K562 (cell line): ENCODE results near the gene GABARAPL1.
A peak's percentile ranks its signal among the peaks of the same experiment; 100 is the strongest.

ENCODE experiments used
- ZNF174 ChIP-seq: fragments of 250-450 bp; sonication (Bioruptor Pico); IDR thresholded peaks from 2 replicates; pipeline ENCODE4 v1.4.0; 2020; ENCODE audit warnings: mild to moderate bottlenecking
- ZNF780A ChIP-seq: fragments of 250-450 bp; sonication (Bioruptor Pico); IDR thresholded peaks from 2 replicates; pipeline ENCODE4 v1.5.0; 2021; ENCODE audit warnings: mild to moderate bottlenecking
- TF ChIP-seq, protein P1 (sequence below), 3 experiments: IDR thresholded peaks in 2 of 3; conservative IDR thresholded peaks in 1 of 3; 2 replicates each; pipeline ENCODE4 v1.5.1; 2011 to 2012; ENCODE audit warnings: low read length in 3 of 3, mild to moderate bottlenecking in 3 of 3, control low read depth in 2 of 3, improper control_type of control experiment in 1 of 3, inconsistent platforms in 1 of 3, low read depth in 1 of 3, mixed read lengths in 1 of 3, moderate library complexity in 1 of 3; ENCODE audit not compliant: insufficient read depth in 2 of 3
- TF ChIP-seq, protein P2 (sequence below): fragments of 450-650 bp; formaldehyde crosslinking; IDR thresholded peaks from 2 replicates; pipeline ENCODE4 v1.4.0; 2020; ENCODE audit warnings: mild to moderate bottlenecking, moderate library complexity
- TF ChIP-seq, protein P3 (sequence below), 3 experiments: fragments of 200-800 bp in 1 of 3; fragments of 250-450 bp in 1 of 3; fragments of 450-650 bp in 1 of 3; sonication (Bioruptor Pico) in 1 of 3; sonication (Bioruptor generic) in 1 of 3; formaldehyde crosslinking in 1 of 3; IDR thresholded peaks; 2 replicates each; pipeline versions ENCODE4 v1.6.1 to v1.8.0; 2016 to 2022; ENCODE audit warnings: mild to moderate bottlenecking in 2 of 3, missing genetic modification characterization in 2 of 3, missing compliant biosample characterization in 1 of 3, moderate library complexity in 1 of 3

DNA sequence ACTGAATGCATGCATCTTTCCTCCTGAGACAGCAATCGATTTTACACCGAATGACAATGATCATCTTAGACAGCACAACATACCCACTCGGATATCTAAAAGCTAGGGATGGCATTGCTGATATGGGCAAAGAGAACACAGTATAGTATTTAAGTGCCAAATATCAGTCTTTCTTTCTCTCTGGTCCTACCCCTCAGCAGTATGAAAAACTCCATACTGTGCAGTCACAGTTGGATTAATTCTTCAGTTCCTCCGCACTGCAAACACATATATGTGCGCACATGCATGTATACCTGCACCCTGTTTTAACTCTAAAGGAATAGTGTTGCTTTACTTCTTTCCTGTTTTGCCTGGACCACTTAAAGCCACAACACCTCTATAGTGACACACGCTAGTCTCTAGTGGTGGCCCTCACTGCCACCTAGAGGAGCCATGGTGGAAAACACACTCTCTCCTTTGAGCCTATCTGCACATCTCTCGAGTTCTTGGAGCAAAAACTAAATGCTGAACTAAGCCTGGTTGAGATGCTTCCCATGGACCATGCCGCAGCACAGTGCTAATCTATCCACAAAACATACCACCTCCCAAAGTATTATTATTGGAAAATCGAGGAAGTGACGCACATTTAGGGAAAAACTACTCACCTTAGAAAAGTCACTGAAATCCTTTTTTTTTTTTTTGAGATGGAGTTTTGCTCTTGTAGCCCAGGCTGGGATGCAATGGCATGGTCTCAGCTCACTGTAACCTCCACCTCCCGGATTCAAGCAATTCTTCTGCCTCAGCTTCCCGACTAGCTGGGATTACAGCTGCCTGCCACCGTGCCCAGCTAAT is 21.9 kb upstream of the GABARAPL1 start:
- TF ChIP-seq ZNF174 (CRISPR knock-in tag), result no peak
- TF ChIP-seq, protein P1, sequence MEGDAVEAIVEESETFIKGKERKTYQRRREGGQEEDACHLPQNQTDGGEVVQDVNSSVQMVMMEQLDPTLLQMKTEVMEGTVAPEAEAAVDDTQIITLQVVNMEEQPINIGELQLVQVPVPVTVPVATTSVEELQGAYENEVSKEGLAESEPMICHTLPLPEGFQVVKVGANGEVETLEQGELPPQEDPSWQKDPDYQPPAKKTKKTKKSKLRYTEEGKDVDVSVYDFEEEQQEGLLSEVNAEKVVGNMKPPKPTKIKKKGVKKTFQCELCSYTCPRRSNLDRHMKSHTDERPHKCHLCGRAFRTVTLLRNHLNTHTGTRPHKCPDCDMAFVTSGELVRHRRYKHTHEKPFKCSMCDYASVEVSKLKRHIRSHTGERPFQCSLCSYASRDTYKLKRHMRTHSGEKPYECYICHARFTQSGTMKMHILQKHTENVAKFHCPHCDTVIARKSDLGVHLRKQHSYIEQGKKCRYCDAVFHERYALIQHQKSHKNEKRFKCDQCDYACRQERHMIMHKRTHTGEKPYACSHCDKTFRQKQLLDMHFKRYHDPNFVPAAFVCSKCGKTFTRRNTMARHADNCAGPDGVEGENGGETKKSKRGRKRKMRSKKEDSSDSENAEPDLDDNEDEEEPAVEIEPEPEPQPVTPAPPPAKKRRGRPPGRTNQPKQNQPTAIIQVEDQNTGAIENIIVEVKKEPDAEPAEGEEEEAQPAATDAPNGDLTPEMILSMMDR (IDR thresholded peaks at IDR 0.05 in 2 of 3, conservative IDR thresholded peaks at IDR 0.05 in 1 of 3; ENCODE audit: insufficient read depth in 2 of 3, low read depth in 1 of 3, low read length in 3 of 3), result peak; percentile 59 to 68 (median 63)
- TF ChIP-seq, protein P2, sequence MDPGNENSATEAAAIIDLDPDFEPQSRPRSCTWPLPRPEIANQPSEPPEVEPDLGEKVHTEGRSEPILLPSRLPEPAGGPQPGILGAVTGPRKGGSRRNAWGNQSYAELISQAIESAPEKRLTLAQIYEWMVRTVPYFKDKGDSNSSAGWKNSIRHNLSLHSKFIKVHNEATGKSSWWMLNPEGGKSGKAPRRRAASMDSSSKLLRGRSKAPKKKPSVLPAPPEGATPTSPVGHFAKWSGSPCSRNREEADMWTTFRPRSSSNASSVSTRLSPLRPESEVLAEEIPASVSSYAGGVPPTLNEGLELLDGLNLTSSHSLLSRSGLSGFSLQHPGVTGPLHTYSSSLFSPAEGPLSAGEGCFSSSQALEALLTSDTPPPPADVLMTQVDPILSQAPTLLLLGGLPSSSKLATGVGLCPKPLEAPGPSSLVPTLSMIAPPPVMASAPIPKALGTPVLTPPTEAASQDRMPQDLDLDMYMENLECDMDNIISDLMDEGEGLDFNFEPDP, result no peak
- TF ChIP-seq, protein P3, sequence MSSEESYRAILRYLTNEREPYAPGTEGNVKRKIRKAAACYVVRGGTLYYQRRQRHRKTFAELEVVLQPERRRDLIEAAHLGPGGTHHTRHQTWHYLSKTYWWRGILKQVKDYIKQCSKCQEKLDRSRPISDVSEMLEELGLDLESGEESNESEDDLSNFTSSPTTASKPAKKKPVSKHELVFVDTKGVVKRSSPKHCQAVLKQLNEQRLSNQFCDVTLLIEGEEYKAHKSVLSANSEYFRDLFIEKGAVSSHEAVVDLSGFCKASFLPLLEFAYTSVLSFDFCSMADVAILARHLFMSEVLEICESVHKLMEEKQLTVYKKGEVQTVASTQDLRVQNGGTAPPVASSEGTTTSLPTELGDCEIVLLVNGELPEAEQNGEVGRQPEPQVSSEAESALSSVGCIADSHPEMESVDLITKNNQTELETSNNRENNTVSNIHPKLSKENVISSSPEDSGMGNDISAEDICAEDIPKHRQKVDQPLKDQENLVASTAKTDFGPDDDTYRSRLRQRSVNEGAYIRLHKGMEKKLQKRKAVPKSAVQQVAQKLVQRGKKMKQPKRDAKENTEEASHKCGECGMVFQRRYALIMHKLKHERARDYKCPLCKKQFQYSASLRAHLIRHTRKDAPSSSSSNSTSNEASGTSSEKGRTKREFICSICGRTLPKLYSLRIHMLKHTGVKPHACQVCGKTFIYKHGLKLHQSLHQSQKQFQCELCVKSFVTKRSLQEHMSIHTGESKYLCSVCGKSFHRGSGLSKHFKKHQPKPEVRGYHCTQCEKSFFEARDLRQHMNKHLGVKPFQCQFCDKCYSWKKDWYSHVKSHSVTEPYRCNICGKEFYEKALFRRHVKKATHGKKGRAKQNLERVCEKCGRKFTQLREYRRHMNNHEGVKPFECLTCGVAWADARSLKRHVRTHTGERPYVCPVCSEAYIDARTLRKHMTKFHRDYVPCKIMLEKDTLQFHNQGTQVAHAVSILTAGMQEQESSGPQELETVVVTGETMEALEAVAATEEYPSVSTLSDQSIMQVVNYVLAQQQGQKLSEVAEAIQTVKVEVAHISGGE (CRISPR knock-in tag; IDR thresholded peaks at IDR 0.05), result no peak
- no peak for TF ChIP-seq ZNF780A (CRISPR knock-in tag)
